ENCODE measurements around the gene DENND1A.

Gene DENND1A

DNA sequence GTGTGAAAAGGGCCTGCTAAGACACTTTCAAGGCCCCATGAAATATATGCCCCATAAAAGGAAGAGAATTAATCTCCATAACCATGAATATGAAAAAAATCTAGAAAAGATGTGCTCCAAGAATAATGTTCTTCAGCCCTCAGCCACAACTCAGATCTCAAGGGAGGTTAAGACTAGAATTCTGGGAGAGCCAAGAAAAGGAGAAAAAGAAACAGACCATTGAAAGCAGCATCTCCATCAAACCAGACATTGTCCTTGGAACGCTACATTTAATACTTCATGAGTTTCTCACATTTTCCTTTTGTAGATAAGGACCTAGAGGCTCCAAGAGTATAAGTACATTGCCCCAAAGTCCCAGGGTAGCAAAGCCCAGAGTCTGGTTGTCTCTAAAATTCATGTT lies 270.6 kb downstream of the DENND1A start:
- DNase-seq (ENCODE audit: low read depth in 1 of 2, low spot score in 1 of 2): no peak

DNA sequence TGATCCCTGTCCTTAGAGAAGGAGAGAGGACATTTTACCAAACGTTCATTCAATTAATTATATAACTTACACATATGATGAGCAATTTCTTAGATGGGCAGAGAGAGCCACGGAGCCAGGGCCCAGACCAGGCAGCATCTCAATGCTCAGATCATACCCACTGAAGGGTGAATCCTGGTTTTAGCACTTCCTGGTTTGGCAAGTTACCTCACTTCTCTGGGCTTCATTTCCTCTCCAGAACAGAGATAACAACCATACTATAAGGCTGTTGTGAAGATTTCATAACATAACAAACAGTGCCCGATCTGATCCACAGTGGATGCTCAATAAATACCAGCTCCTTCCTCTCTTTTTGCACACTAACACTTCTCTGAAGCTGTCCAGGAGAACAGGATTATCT lies 271.1 kb downstream of the DENND1A start:
- no peak for DNase-seq (ENCODE audit: low read depth in 1 of 2, low spot score in 1 of 2)

DNA sequence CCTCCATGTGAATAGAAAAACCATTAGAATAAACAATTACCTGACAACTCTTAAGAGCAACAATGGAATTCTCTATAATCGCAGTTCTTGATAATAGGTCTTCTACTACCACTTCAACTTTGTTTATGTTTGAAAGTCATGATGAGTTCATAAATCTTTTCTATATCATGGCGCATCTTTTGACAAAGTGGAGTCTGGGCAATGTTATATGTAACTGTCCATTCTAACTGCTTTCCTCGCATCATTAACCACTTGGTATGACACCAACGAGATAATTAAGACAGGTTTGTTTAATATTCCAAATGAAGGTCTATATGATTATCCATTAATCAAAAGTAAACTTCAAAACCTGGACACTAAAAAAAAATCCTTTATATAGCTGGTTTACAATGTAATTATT lies 272.0 kb downstream of the DENND1A start:
- DNase-seq (ENCODE audit: low read depth in 1 of 2, low spot score in 1 of 2): no peak

DNA sequence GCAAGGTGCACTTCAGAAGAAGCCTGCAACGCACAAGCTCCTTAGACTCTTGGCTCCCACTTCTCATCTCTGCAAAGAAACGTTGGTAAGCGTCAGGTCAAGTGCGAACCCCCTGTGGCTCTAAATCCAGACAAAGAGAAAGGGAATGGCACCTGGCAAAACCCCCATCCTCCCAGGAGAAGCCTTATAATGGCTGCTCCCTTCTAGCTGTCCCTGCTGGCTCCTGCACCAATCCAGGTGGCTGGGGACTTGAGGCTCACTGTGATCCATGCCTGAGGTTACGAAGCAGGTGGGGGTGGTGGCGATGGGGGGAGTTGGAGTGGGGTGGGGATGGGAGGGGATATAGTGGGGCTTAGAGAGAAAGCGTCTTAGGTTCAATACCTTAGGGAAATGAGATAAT lies 272.8 kb downstream of the DENND1A start:
- DNase-seq (ENCODE audit: low read depth in 1 of 2, low spot score in 1 of 2): no peak

DNA sequence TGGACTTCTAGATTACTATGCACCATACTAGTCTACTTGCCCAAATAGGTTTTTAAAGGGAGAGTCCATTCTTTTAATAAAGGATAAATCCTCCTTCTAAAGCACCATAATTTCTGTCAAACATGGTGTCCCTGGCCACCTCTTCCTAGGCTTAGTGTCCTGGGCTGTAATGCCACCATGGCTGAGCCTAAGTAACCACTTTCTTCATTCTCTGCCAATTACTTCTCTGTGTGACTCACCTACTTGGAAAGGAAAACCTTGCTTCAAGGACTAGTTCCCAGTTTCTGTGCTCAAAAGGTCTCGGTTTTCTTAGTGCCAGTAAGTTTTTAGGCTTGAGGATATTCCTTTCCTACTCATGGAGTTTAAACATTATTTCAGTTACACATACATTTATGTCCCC lies 273.4 kb downstream of the DENND1A start:
- DNase-seq (ENCODE audit: low read depth in 1 of 2, low spot score in 1 of 2): no peak

DNA sequence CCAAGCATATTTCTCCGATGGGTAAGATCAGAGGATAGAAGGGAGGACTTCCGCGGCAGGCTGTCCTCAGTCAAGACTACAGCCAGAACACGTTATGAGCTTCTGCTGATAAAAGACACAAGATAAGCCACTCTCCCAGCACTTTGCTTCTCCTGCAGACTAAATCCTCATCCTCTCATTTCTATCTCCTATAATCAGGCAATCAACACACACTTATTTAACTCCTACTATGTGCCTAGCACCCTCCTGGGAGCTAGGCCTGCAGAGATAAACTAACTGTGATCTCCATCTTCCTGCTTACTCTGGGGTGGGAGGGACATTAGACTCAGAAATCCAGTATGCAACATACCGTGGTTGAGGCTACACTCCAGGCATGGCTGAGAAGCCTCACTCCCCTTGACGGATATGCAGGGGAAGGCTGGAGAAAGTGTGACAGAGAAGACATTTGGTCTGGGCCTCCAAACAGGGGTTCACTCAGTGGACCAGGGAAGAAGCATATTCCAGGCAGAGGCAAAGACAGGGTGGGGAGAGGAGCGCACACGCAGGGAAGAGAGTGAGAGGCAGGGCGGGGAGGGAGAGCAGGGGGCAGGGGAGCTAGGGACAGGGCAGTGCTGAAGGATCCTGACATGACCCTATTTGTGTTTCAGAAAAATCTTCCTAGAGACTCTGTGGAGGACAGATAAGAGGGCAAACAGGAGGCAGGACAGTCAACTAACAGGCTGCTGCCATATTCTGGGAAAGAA lies 274.1 kb downstream of the DENND1A start:
- no peak for DNase-seq (ENCODE audit: low read depth in 1 of 2, low spot score in 1 of 2)

DNA sequence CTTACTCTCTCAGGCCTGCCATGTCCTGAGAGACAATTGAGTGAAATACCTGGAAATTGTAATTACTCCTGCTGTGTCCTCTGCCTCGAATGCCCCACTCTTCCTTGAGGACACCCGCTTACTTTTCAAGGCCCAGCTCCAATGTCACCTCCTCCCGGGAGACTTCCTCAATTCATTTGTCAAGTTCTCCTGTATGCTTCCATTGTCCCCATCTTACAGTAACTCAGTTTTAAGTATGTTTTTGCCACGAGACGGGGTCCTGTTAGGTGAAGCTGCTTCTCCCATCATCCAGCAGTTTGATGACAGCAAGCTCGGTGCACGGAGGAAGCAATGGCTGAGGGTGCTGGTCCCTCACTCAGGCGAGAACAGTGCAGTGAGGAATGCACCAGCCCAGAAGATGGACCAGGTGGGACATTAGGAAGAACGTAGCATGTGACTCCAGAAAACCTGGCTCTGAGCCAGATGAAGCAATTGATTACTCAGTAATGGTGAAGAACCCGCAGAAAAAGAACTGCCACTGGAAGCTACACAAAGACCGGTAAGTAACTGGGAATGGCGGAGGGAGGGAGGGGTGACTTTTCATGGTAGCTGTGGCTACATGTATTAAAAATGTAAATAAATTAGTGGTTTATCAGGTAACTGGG lies 274.8 kb downstream of the DENND1A start:
- DNase-seq (ENCODE audit: low read depth in 1 of 2, low spot score in 1 of 2): no peak

DNA sequence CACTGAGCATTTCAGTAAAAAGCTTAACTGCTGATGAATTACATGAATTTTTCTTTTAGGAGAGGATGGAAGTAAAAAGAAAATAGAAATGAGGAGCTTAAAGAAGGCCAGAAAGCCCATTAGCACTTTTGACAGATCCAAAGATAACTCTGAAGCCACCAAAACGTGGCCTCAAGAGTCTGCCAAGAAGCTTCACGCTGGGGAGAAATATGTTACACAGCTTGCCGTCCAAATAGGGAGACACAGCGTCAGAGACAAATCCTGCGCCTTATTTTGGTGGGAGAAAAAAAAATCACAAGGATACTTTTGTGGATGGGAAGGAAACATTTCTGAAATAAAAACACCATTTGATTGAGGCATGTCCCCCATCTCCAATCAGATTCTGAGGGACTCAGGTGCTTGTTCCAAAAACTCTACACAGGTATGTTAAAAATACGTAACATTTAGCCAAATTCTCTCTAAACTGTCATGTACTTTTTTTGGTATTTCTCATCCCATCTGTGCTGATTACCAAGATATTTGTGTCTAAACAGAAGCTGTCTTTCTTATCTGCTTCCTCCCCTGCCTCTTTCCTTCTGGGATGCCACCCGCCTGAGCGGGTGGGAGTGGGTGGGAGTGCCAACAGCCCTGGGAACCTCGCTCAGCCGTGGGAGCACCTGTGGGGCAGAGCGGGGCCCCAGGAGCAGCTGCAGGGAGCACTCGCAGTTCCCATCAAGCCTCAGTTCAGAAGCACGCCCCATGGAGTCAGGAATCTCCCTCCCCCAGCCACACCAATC lies 275.5 kb downstream of the DENND1A start:
- DNase-seq (ENCODE audit: low read depth in 1 of 2, low spot score in 1 of 2): no peak

DNA sequence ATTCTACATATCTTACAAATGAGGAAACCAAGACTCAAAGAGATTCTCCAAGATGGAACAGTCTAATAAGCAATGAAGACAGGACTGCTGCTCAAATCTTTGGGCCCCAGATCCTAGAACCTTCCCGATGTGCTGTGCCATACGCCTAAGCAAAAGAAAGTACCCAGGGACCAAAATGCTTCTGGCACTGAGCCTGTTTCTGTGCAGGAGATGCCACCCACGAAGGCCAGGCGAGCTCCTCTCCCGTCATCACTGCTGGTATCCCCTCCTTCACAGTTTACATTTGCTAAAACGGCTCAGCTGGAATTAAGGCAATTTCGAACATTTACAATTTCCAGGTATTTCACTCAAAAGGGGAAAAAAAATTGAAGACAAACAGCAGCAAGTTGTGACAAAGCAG lies 277.5 kb downstream of the DENND1A start:
- DNase-seq (ENCODE audit: low read depth in 1 of 2, low spot score in 1 of 2): no peak

DNA sequence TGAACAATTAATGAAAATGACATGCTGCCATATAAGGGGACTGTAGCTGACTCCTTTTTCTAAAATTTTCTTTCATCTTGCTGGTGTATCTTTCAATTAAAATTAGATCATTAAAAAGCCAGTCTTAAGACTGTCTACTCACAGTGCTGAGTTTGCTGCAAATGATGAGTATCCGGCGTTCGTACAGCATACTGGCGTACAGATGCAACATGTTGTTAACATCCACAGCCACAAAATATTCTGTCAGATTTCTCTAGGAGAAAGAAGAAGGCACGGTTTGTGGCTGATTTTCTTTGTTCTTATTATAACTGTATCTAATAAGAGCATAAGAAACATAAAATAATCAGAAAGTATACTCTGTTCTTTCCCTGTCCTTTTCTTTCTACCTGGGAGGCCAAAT lies 278.1 kb downstream of the DENND1A start:
- no peak for DNase-seq (ENCODE audit: low read depth in 1 of 2, low spot score in 1 of 2)

DNA sequence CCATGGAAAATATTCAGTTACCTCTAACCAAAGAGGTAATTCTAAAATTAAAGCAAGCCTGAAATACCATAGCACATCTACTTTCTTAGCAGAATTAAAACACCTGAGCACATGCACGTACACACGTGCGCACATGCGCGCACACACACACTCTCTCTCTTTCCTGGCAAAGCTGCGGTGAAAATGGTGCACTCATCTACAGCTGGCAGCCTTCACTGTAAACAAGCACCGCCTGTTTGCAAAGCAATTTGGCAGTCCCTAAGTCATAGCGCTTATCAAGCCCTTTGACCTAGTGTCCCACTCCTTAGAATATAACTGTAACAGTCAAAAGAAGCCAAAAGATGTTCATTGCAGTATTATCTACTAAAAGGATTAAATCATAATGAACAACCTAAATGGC lies 278.7 kb downstream of the DENND1A start:
- DNase-seq (ENCODE audit: low read depth in 1 of 2, low spot score in 1 of 2): no peak

DNA sequence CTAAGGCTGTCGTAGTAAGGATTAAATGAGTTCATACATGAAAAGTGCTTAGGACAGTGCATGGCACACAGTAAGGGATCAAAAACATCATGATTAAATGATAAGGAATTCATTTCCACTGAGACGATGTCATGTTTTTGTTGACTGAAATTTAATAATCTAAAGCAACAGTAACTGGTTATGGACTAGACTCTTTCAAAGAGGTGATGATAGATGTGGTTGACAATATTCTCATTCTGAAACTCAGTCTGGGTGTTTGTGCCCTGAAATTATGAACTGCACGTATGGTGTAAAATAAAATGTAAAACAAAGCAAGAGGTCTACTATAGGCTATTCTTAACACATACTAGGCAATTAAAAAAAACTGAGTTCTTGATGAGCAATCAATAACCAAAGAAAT lies 280.0 kb downstream of the DENND1A start:
- DNase-seq (ENCODE audit: low read depth in 1 of 2, low spot score in 1 of 2): no peak

DNA sequence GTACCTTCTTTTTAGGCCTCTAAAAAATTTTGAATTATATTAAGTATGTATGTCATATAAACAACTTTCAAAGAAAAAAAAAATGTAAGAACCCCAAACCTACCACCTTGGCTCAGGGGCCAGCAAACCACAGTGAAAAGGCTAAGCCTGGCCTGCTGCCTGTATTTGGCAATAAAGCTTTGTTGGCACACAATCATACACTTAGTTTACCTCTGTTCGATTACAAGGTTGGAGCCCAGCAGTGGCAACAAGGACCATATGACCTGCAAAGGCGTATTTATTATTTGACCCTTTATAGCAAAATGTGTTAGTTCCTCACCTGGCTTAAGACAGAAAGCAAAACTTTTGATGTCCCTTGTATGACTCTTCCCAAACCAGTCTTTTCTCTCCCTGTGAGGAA lies 282.8 kb downstream of the DENND1A start:
- DNase-seq (ENCODE audit: low read depth in 1 of 2, low spot score in 1 of 2): no peak

DNA sequence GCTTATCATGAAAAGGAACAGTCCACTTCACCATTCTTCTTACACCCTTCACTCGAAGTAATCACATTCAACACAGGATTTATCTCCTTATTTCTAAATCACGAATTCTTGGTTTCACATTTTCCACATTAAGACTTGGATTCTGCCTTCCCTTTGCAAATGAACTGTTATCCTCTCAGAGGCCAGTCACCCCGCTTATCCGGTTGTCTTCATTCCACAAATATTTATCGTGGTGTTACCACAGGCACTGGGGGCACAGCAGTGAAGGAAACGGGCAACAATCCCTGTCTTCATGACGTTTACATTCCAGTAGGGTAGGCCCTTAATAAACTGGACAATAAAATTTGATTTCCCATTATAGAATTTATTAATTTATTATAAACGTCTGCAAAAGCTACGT lies 284.2 kb downstream of the DENND1A start:
- no peak for DNase-seq (ENCODE audit: low read depth in 1 of 2, low spot score in 1 of 2)

DNA sequence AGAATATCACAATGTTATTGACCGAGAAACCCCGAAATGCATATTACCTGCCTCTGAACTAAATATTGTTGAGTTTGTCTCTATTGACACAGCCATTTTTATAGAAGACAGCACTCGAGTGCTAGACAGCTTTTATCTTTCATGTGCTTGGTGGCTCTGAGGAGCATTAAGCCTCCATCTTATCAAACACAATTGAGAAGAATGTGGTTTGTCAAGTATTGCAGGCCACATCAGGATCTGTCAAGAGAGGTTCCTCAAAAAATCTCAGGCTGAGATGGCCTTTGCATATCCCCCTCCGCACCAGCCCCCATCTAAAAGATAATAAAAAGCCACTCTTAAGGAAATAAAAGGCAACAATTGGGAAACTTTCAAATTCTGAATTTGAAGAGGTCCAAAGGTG lies 284.8 kb downstream of the DENND1A start:
- no peak for DNase-seq (ENCODE audit: low read depth in 1 of 2, low spot score in 1 of 2)

DNA sequence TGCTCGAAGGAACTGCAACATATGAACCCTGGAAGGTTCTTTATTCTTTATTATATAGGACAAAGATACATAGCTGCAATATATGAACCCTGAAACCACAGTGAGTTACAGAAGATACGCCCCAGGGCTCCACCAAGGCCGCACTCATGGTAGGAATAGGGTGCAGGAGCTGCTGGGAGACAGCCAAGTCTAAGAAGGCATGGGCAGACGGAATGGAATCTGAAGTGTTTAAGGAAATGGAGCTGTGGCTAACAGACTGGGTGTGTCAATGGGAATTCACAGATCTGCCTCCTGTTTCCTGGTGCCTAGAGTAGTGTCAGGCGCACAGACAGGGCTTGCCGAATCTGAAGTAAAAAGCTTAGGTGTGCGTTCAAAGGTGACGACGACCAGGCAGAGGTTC lies 286.4 kb downstream of the DENND1A start:
- no peak for DNase-seq (ENCODE audit: low read depth in 1 of 2, low spot score in 1 of 2)

DNA sequence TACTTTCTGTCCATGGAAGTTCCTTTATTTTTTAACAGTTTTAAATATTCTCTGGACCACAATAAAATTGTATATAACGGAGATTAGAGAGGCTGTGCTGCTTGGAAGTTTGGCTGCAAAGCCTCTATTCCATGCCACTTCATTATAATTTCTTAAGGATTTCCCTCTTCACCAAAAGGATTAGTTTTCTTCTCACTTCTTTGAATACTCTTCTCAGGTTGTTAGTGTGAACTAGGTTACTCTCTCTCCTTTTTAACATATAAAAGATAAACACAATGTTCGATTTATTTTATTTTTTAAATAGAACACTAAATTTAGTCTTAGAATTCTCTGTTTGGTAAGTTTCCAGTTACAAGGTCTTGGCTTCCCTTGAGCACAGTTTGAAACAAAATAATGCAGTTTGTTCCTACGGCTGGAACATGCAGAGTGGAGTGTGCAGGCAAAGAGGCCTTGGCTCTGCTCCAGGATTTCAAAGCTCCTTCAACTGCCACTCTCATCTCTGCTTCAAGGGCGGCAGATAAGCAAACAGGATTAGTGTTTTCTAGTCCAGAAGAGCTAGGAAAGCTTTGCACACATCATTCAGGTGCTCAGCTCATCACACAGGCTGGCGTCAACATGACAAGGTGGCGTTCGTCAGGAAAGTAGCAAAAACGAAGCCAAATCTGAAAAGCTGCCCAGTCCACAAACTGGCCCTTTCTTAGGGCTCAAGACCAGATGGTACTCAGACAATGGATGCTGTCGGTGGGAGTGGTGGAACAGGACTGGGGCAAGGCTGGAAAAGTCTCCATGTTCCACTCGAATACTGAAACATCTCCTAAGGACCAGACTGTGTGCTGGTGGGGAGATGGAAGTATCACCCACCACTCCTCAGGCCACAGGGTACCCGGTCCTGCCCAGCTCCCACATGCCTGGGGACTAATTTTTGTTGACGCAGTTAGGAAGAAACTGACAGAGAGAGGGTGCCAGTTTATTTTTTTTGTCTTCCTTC lies 287.3 kb downstream of the DENND1A start:
- no peak for DNase-seq (ENCODE audit: low read depth in 1 of 2, low spot score in 1 of 2)

DNA sequence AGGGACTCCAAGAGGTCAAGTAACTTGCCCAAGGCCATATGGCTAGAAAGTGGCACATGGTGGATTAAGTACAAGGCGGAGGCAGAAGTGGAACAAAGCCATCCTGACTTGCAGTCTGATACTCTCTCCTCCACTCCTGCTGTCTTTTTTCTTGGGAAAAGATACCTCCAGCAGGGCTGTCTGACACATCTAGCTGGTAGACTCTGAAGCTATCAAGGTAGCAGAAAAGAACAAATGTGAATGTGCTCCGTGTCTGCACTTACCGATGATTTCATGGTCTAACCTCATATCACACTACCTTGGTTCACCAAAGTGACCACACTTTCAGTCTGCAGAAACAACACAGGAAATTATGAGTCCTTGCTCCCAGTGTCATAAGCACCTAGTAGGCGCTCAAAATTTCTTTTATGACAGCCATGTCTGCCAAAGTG lies 289.1 kb downstream of the DENND1A start:
- no peak for DNase-seq (ENCODE audit: low read depth in 1 of 2, low spot score in 1 of 2)

DNA sequence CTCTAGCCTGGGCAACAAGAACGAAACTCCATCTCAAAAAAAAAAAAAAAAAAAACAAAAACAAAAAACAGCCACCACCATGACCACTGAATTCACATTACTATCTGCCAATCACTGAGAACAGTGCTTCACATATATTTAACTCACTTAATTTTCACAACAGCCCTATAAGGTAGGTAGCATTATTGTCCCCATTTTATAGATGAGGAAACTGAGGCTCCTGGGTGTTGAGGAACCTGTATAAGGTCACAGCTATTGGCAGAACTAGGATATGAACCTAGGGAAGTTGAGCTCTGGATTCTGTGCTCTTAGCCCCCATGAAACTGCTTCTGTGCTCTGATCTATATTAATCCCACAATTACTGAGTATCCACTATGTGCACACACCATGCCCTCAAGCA lies 290.2 kb downstream of the DENND1A start:
- DNase-seq (ENCODE audit: low read depth in 1 of 2, low spot score in 1 of 2): no peak

DNA sequence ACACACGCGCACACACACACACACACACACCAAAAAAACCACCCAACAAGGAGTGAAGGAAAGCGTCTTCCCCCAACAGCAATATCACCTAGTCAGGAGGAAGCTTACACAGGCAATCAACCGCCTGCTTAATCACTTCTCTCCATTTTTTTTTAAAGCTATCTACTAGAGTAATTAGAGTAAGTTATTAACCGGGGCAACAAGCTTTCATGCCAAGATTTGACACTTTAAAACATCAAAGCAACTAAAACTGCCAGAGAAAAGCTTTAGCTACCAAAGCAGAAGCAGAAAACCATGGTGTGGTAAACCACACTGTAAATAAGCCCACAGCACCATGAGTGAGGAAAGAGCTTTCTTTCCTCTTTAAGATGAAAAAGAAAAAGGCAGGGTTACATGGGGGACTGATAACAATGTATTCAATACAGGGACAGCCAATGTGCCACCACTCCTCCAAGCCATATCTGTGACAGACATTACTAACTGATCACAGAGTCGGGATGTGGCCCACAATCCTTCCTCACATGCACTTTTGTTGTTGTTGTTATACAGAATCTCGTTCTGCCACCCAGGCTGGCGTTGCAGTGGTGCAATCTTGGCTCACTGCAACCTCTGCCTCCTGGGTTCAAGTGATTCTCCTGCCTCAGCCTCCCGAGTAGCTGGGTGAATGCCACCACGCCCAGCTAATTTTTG lies 291.8 kb downstream of the DENND1A start:
- DNase-seq (ENCODE audit: low read depth in 1 of 2, low spot score in 1 of 2): no peak

DNA sequence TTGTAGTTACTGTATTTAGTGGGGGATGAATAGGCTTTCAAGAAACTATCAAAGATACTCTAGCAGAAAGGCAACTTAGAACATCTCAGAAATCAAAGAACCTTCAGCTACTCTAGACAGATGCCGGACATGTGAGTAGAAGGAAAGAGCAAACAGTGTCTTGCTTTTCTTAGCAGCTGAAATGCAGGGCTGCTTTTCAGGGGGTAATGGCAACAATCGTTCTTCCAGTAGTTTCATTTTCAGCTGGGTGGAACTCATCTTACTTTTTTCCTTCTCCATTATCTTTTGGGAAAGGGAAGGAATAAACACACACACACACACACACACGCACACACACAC lies 292.4 kb downstream of the DENND1A start:
- no peak for DNase-seq (ENCODE audit: low read depth in 1 of 2, low spot score in 1 of 2)

Measured in activated CD4-positive, alpha-beta T cell treated with anti-CD3 and anti-CD28 coated beads, Interleukin-2, amount 50 U/mL, for 24 hours (primary cell).